ENCODE results near the gene MAPKAP1.

The MAPKAP1 gene

GRCh38 chr9:125496313-125496834 lies 210.6 kb downstream of the MAPKAP1 start:
- no peak overlapping the region for H3K9ac ChIP-seq
- H3K4me2 ChIP-seq, result no peak overlapping the region
- no peak overlapping the region for H3K27ac ChIP-seq

GRCh38 chr9:125495172-125496119 lies 211.6 kb downstream of the MAPKAP1 start:
- H3K4me1 ChIP-seq, result no peaks in the 10 kb centered on the region
- H3K27me3 ChIP-seq, result no peaks in the 10 kb centered on the region
- no peak overlapping the region for H3K27ac ChIP-seq
- peaks cover 0 to 52% (median 6%) of the 10 kb centered on the region in 11 experiments; a peak in 12 of 22 replicates for H3K36me3 ChIP-seq
- TF ChIP-seq Cebpa-rat (IDR thresholded peaks at IDR 0.05), result no peak
- peaks cover 0 to 4% (median 0%) of the 10 kb centered on the region in 11 experiments; a peak in 4 of 22 replicates for H4K20me1 ChIP-seq
- no peak overlapping the region for H3K4me2 ChIP-seq
- no peak overlapping the region for H3K4me3 ChIP-seq
- H3K9me3 ChIP-seq (replicated peaks in 1 of 11), result no peaks in the 10 kb centered on the region
- no peak overlapping the region for H3K9ac ChIP-seq

More at GRCh38 chr9:125496313-125496834, 210.6 kb downstream of the MAPKAP1 start:
- Histone ChIP-seq H3K27me3 (no peaks in the 10 kb centered on the region), H3K36me3 (peaks cover 0 to 61% (median 6%) of the 10 kb centered on the region in 11 experiments; a peak in 12 of 22 replicates), H4K20me1 (peaks cover 0 to 4% (median 0%) of the 10 kb centered on the region in 11 experiments; a peak in 4 of 22 replicates), H3K4me3 (no peak overlapping the region), H3K9me3 (replicated peaks in 1 of 11) (no peaks in the 10 kb centered on the region; a peak in 1 of 22 replicates), H3K4me1 (no peaks in the 10 kb centered on the region)
- TF ChIP-seq Cebpa-rat (IDR thresholded peaks at IDR 0.05), result no peak

- no peak for TF ChIP-seq Cebpa-rat (IDR thresholded peaks at IDR 0.05)
- Histone ChIP-seq H3K36me3 (peaks cover 0 to 51% (median 5%) of the 10 kb centered on the region in 11 experiments; a peak in 11 of 22 replicates), H3K4me1 (no peaks in the 10 kb centered on the region), H4K20me1 (peaks cover 0 to 4% (median 0%) of the 10 kb centered on the region in 11 experiments; a peak in 5 of 22 replicates), H3K27me3 (no peaks in the 10 kb centered on the region), H3K4me2 (no peak overlapping the region), H3K9ac (no peak overlapping the region), H3K4me3 (no peak overlapping the region), H3K27ac (no peak overlapping the region), H3K9me3 (replicated peaks in 1 of 11) (no peaks in the 10 kb centered on the region)
These were observed 212.4 kb downstream of the MAPKAP1 start for GRCh38 chr9:125494653-125494915.

GRCh38 chr9:125493881-125494652 lies 212.9 kb downstream of the MAPKAP1 start:
- peaks cover 0 to 53% (median 5%) of the 10 kb centered on the region in 11 experiments; a peak in 11 of 22 replicates for H3K36me3 ChIP-seq
- H3K9ac ChIP-seq, result no peak overlapping the region
- no peak overlapping the region for H3K27ac ChIP-seq
- no peak overlapping the region for H3K4me3 ChIP-seq
- H4K20me1 ChIP-seq, result peaks cover 0 to 9% (median 0%) of the 10 kb centered on the region in 11 experiments; a peak in 6 of 22 replicates
- no peaks in the 10 kb centered on the region for H3K27me3 ChIP-seq
- H3K4me1 ChIP-seq, result no peaks in the 10 kb centered on the region
- no peak overlapping the region for H3K4me2 ChIP-seq
- no peak for TF ChIP-seq Cebpa-rat (IDR thresholded peaks at IDR 0.05)
- H3K9me3 ChIP-seq (replicated peaks in 1 of 11), result no peaks in the 10 kb centered on the region

- H3K27ac ChIP-seq, result no peak overlapping the region
- no peak for TF ChIP-seq Cebpa-rat (IDR thresholded peaks at IDR 0.05)
- peaks cover 0 to 53% (median 5%) of the 10 kb centered on the region in 11 experiments; a peak in 11 of 22 replicates for H3K36me3 ChIP-seq
- no peak overlapping the region for H3K4me2 ChIP-seq
- H3K4me1 ChIP-seq, result no peaks in the 10 kb centered on the region
- no peak overlapping the region for H3K4me3 ChIP-seq
- H3K27me3 ChIP-seq, result no peaks in the 10 kb centered on the region
- no peaks in the 10 kb centered on the region for H3K9me3 ChIP-seq (replicated peaks in 1 of 11)
- H4K20me1 ChIP-seq, result peaks cover 0 to 10% (median 0%) of the 10 kb centered on the region in 11 experiments; a peak in 7 of 22 replicates
- no peak overlapping the region for H3K9ac ChIP-seq
These were observed 213.6 kb downstream of the MAPKAP1 start for GRCh38 chr9:125493384-125493783.

GRCh38 chr9:125492719-125493118 lies 214.3 kb downstream of the MAPKAP1 start:
- no peaks in the 10 kb centered on the region for H3K4me1 ChIP-seq
- H3K4me2 ChIP-seq, result no peak overlapping the region
- H3K36me3 ChIP-seq, result peaks cover 0 to 46% (median 5%) of the 10 kb centered on the region in 11 experiments; a peak in 11 of 22 replicates
- H3K9me3 ChIP-seq (replicated peaks in 1 of 11), result no peaks in the 10 kb centered on the region
- no peak for TF ChIP-seq Cebpa-rat (IDR thresholded peaks at IDR 0.05)
- H3K27me3 ChIP-seq, result no peaks in the 10 kb centered on the region
- peaks cover 0 to 10% (median 0%) of the 10 kb centered on the region in 11 experiments; a peak in 7 of 22 replicates for H4K20me1 ChIP-seq
- H3K9ac ChIP-seq, result no peak overlapping the region
- H3K4me3 ChIP-seq, result no peak overlapping the region
- H3K27ac ChIP-seq, result no peak overlapping the region

- peaks cover 0 to 13% (median 5%) of the 10 kb centered on the region in 11 experiments; a peak in 7 of 22 replicates for H4K20me1 ChIP-seq
- H3K4me3 ChIP-seq, result no peak overlapping the region
- H3K9me3 ChIP-seq (replicated peaks in 1 of 11), result no peaks in the 10 kb centered on the region
- TF ChIP-seq Cebpa-rat (IDR thresholded peaks at IDR 0.05), result no peak
- H3K9ac ChIP-seq, result no peak overlapping the region
- H3K27me3 ChIP-seq, result no peaks in the 10 kb centered on the region
- peaks cover 0 to 63% (median 15%) of the 10 kb centered on the region in 11 experiments; a peak in 16 of 22 replicates for H3K36me3 ChIP-seq
- H3K27ac ChIP-seq, result no peak overlapping the region
- H3K4me2 ChIP-seq, result no peak overlapping the region
- H3K4me1 ChIP-seq, result no peaks in the 10 kb centered on the region
These were observed 219.2 kb downstream of the MAPKAP1 start for GRCh38 chr9:125487842-125488241.

GRCh38 chr9:125486576-125486975 lies 220.4 kb downstream of the MAPKAP1 start:
- Histone ChIP-seq H3K9me3 (replicated peaks in 1 of 11) (no peaks in the 10 kb centered on the region), H3K27ac (no peak overlapping the region), H3K27me3 (no peaks in the 10 kb centered on the region), H3K4me3 (no peak overlapping the region), H3K9ac (no peak overlapping the region), H4K20me1 (peaks cover 0 to 13% (median 5%) of the 10 kb centered on the region in 11 experiments; a peak in 7 of 22 replicates), H3K4me1 (no peaks in the 10 kb centered on the region), H3K36me3 (peaks cover under 1 to 68% (median 22%) of the 10 kb centered on the region in 11 experiments; a peak in 20 of 22 replicates), H3K4me2 (no peak overlapping the region)
- no peak for TF ChIP-seq Cebpa-rat (IDR thresholded peaks at IDR 0.05)

- no peak for TF ChIP-seq Cebpa-rat (IDR thresholded peaks at IDR 0.05)
These were observed 220.9 kb downstream of the MAPKAP1 start for GRCh38 chr9:125486152-125486508.

More at GRCh38 chr9:125486152-125486508, 220.9 kb downstream of the MAPKAP1 start:
- Histone ChIP-seq H3K36me3 (peaks cover 5 to 73% (median 27%) of the 10 kb centered on the region in 11 experiments), H3K27me3 (no peaks in the 10 kb centered on the region), H3K4me3 (no peak overlapping the region), H4K20me1 (peaks cover 0 to 13% (median 5%) of the 10 kb centered on the region in 11 experiments; a peak in 7 of 22 replicates), H3K9ac (no peak overlapping the region), H3K4me1 (no peaks in the 10 kb centered on the region), H3K4me2 (no peak overlapping the region), H3K9me3 (replicated peaks in 1 of 11) (no peaks in the 10 kb centered on the region), H3K27ac (no peak overlapping the region)
